HG02678 (cell line): ENCODE measurements around the gene GC.
"Not testable (repeated sequence)": the region's sequence is repeated elsewhere in the genome, so short reads cannot be mapped to it uniquely, and the experiment has no call there.

ENCODE experiments used
- ATAC-seq: cut with Tn5 transposase; IDR thresholded peaks from one replicate; pipeline ENCODE4 v1.9.1; 2021; ENCODE audit warnings: mild to moderate bottlenecking, moderate library complexity; ENCODE audit not compliant: unreplicated experiment

Gene GC, protein sequence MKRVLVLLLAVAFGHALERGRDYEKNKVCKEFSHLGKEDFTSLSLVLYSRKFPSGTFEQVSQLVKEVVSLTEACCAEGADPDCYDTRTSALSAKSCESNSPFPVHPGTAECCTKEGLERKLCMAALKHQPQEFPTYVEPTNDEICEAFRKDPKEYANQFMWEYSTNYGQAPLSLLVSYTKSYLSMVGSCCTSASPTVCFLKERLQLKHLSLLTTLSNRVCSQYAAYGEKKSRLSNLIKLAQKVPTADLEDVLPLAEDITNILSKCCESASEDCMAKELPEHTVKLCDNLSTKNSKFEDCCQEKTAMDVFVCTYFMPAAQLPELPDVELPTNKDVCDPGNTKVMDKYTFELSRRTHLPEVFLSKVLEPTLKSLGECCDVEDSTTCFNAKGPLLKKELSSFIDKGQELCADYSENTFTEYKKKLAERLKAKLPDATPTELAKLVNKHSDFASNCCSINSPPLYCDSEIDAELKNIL

GRCh38 chr4:71783972-71784371 is at the start of gene GC:
Gene GC (minus strand): TSS chr4:71784079. CDS start chr4:71784018, 61 bp downstream.
- no peak for ATAC-seq

- ATAC-seq, result no peak
These were observed 49.5 kb upstream of the GC start for GRCh38 chr4:71833232-71833900.

DNA sequence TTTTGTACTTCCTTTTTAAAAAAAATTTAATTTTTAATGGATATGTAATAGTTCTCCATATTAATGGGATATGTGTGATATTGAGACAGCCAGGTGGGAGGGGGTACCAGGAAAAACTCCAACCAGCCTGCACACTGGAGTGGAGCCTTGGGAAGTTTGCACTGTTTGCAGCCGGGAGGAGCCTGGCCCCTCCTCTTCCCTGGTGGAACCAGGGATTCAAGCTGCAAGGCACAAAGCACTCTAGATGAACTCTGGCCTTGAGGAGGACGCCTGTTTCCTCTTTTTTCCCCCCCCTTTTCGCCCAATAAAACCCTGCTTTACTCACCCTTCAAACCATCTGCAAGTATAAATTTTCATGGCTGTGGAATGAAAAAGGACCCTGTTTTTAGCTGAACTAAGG is 48.2 kb upstream of the GC start:
- no peak for ATAC-seq

DNA sequence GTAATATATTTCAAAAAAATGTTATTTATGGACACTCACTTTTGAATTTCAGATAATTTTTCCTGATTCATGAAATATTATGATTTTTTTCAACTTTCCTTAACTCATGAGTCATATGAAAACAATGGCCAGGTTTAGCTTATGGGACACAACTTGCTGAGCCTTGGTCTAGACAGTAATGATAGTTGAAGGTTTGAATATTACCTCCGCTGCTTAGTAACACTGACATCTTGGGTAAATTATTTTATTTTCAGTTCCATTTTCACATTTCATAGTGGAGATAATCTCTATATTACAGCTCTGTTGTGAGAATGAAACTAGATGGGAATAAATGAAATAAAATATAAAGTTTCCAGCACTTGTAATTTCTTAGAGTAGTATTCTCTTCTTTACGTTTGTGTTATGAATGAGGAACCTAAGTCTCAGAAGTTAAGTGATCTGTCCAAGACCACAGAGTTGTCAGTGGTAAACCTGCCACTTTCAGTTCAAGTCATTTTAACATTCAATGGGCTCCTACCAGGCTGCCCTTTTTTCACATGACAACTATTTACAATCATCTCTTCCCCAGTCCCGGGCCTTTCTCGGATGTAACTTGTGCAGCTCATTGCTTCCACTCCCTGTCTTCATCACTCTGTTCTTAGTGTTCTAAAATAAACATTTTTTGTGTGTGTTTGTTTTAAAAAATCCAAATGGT is 46.8 kb upstream of the GC start:
- ATAC-seq, result no peak

DNA sequence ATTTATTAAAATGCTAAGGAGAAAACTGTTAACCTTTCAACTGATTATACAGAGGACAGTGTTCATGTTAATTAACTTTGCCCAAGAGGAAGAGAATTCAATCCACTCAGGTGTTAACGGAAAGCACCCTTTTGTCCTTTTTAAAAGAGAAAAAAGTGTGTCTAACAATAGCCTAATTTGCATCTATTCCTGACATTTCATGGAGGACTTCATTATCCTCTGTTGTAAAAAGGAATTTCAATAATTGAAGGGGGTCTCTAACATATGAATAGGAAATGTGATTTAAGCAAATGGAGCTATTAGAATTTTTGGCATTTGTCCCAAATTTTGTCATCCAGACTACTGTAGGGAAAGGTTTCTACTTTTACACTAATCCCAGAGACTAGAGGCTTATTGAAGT is 44.6 kb upstream of the GC start:
- no peak for ATAC-seq

DNA sequence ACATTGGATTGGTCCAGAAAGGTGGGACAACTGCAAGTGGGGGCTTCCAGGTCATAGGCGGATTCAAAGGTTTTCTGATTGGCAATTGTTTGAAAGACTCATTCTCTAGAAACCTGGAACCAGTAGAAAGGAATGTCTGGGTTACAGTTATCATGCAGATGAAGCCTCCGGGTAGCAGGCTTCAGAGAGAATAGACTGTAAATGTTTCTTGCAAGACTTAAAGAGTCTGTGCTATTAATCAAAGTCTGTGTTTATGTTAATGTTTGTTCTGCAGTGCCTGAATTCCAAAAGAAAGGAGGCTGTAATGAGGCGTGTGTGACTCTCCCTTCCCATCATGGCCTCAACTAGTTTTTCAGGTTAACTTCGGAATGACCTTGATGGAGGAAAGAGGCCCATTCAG is 43.9 kb upstream of the GC start:
- no peak for ATAC-seq

DNA sequence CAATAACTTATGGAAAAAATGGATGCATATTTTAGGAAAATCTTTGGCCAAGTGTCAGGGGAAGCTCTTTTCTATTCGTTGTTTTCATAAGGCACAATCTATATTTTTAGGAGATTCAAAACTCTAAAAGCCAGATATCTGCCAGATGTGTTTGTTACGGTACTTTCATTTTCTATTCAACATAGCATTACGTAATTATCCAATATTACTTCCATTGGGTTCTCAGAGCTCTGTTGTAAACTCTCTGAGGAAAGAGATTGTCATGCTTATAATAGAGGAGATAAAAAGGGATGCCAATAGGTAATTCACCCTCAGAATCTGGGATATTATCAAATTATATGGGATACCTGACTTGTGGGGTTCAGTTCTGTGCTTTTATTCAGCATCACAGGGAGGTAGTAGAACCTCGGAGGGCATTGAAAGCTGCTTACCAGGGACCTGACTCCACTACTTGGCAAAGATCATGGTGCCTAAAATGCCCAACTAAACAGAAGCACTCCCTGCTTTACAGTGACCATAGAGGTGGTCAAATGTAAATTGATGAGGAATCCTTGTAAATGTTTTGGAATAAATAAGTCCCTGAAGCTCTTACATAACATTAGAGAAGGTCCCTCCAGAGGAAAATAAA is 32.9 kb upstream of the GC start:
- no peak for ATAC-seq

GRCh38 chr4:71814433-71814832 is 30.6 kb upstream of the GC start:
- ATAC-seq, result no peak

- not testable (repeated sequence) for ATAC-seq
These were observed 25.9 kb upstream of the GC start for GRCh38 chr4:71809805-71810204.

DNA sequence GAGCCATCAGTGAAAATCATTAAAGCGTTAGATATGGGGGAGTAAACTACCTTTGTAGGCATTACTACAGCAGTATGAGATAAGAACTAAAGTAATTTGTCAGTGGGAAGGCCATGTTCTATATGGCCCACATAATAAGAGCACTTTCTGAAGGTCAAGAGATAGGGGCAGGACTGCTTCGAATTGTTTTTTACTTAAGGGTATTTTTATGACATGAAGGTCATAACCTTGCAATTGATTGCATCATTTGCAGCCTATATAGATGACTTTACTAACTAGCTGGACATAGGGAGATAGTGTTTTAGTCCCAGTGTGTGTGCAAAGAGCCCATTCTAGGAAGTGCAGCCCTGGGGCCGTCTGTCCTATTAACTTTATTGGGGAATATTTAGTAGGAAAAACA is 23.6 kb upstream of the GC start:
- no peak for ATAC-seq

GRCh38 chr4:71805230-71805629 is 21.4 kb upstream of the GC start:
- not testable (repeated sequence) for ATAC-seq

DNA sequence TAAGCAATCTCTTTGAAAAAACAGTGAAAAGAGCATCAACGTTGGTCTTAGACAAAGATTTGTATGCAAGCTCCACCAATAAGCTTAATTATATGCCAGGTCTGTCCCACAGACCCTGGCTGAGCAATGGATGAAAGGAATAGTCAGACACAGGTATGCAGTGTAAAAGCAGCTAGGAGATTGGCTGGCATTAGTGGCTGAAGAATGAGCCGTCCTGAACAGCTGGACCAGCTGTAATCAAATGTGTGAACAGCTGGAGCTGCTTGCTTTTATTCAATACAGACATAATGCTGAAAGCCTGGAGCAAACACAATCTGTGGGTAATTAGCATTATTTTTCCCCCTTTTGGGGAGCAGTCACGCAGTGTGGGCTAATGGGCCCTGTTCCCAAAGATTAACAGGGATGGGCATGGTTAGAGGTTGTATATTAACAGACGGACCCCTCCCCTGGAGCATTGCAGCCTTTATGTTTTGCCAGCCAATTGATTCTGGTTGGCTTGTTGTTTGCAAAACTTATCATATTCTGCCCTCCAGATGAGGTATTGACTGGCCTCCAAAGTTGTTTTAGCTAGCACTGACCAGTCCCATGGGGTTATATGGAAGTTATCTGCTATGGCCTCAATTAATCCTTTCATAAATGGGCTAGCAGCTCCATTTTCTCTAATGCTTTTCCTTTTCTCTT is 20.3 kb upstream of the GC start:
- not testable (repeated sequence) for ATAC-seq

GRCh38 chr4:71785959-71786358 is 2.1 kb upstream of the GC start:
- ATAC-seq, result no peak

GRCh38 chr4:71784569-71785197 is 804 bp upstream of the GC start:
- ATAC-seq, result no peak

DNA sequence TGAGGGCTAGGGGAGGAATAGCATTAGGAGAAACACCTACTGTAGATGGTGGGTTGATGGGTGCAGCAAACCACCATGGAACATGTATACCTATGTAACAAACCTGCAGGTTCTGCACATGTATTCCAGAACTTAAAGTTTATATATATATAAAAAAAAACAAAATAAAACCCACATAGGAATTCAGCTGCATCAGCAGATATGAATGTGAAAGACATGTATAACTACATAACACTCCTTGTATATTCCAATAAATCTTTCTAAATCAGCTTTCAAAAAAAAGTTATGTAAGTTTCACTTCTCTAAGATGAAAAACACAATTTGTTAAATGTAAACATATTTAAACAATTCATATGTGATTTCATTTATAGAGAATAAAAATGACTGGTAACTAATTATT is 6.0 kb downstream of the GC start:
- ATAC-seq, result no peak

DNA sequence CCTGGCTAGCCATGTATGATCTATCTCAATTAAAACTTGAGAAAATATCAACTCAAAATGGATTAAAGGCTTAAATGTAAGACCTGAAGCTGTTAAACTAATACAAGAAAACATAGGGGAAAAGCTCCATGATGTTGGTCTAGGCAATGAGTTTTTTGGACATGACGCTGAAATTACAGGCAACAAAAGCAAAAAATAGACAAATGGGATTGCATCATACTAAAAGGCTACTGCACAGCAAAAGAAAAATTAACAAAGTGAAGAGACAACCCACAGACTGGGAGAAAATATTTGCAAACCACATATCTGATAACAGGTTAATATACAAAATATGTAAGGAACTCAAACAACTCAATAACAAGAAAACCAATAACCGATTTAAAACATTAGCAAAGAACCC is 8.4 kb downstream of the GC start:
- no peak for ATAC-seq

DNA sequence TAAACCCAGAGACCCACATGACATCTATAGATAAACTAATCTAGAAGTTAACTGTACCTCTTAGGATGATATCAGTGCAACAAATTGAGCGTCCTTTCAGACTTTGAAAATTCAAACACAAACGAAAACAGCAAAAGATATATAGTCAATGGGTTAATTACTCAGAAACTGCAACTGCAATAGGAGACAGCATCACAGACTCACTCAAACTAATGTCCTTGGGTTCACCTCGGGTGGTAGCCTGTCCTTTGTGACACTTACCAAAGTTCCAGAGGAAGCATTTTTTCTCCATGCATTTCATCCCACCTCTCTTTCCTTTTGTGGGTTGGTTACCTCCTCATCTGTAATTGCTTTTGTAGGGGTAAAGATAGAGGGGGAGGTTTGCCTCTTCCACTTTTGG is 9.7 kb downstream of the GC start:
- no peak for ATAC-seq

DNA sequence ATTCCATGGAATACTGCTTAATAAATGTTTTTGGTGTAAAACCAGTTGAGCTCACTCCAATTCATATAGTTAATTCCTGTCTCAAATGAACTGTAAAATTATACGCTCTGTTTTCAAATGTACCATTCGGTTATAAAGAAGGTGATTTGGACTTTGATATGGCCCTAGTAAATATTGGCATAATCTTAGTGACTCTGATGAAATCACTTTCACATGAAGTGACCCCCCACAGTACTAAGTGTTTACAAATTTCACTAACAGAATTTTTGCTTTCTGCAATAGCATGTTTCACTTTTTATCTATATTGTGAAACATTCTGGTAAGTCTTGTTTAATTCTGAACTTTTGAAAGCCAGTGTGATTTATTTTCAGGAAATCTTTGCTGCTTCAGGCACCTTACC is 10.9 kb downstream of the GC start:
- no peak for ATAC-seq

DNA sequence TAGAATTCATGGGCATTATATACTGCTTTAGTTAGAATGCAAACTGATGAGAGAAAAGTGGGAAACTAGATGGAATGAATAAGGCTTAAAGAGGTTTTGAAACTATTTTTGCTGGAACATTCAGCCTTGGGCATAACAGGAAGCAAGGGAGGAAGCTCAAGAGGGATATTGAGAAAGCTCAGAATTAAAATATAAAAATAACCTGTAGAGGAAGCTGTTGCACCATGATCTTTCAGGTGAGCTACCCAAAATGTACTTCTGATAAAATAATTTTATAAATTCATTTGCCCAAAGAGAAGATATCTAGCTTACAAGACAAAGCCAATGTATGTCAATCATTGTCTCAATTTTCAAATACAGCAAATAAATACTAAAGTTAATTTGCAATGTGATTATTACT is 11.3 kb downstream of the GC start:
- no peak for ATAC-seq

DNA sequence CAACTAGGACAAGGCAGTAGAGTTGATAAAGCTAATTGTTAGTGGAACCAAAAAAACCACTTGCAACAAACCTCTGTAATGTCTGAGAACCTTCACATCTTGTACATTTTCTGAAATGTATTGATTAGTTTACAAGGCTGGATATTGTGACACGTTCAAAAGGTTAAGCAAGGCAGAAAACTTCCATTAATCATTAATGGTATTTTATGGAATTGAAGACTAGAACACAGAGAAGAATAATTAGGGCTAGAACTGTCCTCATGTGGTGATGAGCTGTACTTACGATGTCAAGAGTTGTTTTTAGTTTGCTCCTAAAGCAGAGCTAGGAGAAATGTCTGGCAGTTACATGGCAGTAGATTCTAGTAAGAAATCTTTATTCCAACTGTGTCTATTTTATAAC is 12.3 kb downstream of the GC start:
- no peak for ATAC-seq
